ENCODE measurements around the gene TMC3. TPM values are rescaled to one million over a fixed set of nuclear protein-coding genes. Genes with fewer than 3 reads are reported as not detected.

The TMC3 gene
- total and polyA plus RNA-seq, 9 of the 15 experiments (the other 6 are each of a cell fraction or from before 2014, with no cell fraction given), result 0.01 to 0.14 TPM; not detected in 7

DNA sequence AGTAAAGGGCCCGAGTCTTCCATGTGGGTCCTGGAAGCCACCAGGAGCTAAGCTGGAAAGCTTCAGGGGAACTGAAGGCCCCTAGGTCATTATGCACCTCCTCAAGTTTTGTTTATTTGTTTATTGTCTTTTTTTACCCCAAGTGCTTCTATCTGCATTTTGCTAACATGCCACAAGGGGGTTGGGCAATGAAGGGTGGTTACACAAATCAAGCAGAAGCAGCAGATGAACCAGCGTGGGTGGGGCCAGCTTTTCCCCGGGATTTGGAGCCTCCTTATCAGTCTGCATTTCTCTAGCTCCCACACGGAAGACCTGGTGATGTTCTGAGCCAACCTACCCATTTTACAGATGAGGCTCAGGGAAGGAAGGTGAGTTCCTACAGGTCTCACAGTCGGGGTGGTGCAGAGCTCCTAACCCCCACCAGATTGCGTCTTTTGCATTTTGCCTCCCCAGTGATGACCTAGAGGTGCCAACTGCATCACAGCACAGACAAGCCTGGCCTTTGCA, 16.8 kb downstream of the TMC3 start:
- ChIA-PET POLR2A (interaction anchor here (1.1 to 1.2 kb wide), 2 partner anchors 9 to 38 kb away, joined by 4 to 6 read pairs; no protein-coding TSS in a partner anchor), CTCF (ENCODE audit: low intra/inter-chr PET ratio) (no interaction called here)

More for the DNA sequence above, 16.8 kb downstream of the TMC3 start:
- Histone ChIP-seq H3K9me1 (ENCODE audit: control insufficient read depth, insufficient read depth, low read length) (no peaks in the 10 kb centered on the region), H3K9me3 (replicated peaks; ENCODE audit: control insufficient read depth, insufficient read depth, low read depth, low read length) (no peaks in the 10 kb centered on the region), H2AFZ (ENCODE audit: low read depth, low read length) (no peak overlapping the region), H3K9ac (ENCODE audit: insufficient read depth in 1 of 2, low read depth in 2 of 2, low read length in 2 of 2) (no peak overlapping the region), H3K4me2 (ENCODE audit: insufficient read depth, low read length) (no peak overlapping the region), H3K36me3 (ENCODE audit: control insufficient read depth, insufficient read depth, low read length) (no peaks in the 10 kb centered on the region), H3K4me1 (replicated peaks in 1 of 2; ENCODE audit: control insufficient read depth in 2 of 2, insufficient read depth in 2 of 2, low read length in 2 of 2) (no peaks in the 10 kb centered on the region), H3K27me3 (ENCODE audit: control insufficient read depth in 2 of 2, insufficient read depth in 2 of 2, low read length in 2 of 2) (peaks cover 7 to 32% of the 10 kb centered on the region in 2 experiments), H4K20me1 (replicated peaks; ENCODE audit: control insufficient read depth, insufficient read depth, low read length) (no peaks in the 10 kb centered on the region), H3K79me2 (ENCODE audit: control insufficient read depth, insufficient read depth, low read length) (no peaks in the 10 kb centered on the region), H3K27ac (ENCODE audit: extremely low read depth, low read depth, low read length) (no peak overlapping the region), H3K4me3 (no peak overlapping the region)
- in situ Hi-C loops (cut with MboI), result no loop called here
- TF ChIP-seq, protein P1, sequence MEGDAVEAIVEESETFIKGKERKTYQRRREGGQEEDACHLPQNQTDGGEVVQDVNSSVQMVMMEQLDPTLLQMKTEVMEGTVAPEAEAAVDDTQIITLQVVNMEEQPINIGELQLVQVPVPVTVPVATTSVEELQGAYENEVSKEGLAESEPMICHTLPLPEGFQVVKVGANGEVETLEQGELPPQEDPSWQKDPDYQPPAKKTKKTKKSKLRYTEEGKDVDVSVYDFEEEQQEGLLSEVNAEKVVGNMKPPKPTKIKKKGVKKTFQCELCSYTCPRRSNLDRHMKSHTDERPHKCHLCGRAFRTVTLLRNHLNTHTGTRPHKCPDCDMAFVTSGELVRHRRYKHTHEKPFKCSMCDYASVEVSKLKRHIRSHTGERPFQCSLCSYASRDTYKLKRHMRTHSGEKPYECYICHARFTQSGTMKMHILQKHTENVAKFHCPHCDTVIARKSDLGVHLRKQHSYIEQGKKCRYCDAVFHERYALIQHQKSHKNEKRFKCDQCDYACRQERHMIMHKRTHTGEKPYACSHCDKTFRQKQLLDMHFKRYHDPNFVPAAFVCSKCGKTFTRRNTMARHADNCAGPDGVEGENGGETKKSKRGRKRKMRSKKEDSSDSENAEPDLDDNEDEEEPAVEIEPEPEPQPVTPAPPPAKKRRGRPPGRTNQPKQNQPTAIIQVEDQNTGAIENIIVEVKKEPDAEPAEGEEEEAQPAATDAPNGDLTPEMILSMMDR (IDR thresholded peaks at IDR 0.05 in 2 of 3, conservative IDR thresholded peaks at IDR 0.05 in 1 of 3; ENCODE audit: insufficient read depth in 2 of 3, low read depth in 1 of 3, low read length in 3 of 3), result peak; percentile 21 to 32 (median 23); a peak in 2 of 6 replicates
- TF ChIP-seq PYGO2 (tag; IDR thresholded peaks at IDR 0.05) (no peak), EGR1 (conservative IDR thresholded peaks at IDR 0.05) (peak; percentile 48), ELF4 (CRISPR knock-in tag; IDR thresholded peaks at IDR 0.05) (no peak)
- peak; percentile 22 to 47 (median 34) for DNase-seq (ENCODE audit: extremely low read depth in 1 of 4, low spot score in 3 of 4)
- no peak for FAIRE-seq
- WGBS (ENCODE audit: insufficient coverage, low coverage, missing lambda C conversion rate), result under 1% methylated on average over 6 of the region's 6 CpGs
- BruUV-seq (replicated peaks), result no TSS peak
- intact Hi-C loops (cut with micrococcal nuclease), result no loop called here
- ATAC-seq, result peak; percentile 53; the same call in 2 of the 3 replicates
